Panc1 (cell line): ENCODE measurements around the gene MANF. TPM values are rescaled to one million over a fixed set of nuclear protein-coding genes. Genes with fewer than 3 reads are reported as not detected.
A peak's percentile ranks its signal among the peaks of the same experiment; 100 is the strongest.

ENCODE experiments used
- ATAC-seq: fragments of 200-7000 bp; cut with Tn5 transposase; 2 replicates; pipeline ENCODE4 v1.9.1; 2020; ENCODE audit warnings: mild to moderate bottlenecking, moderate library complexity
- Bru-seq: library from RNA; stranded (reverse); fragments of 400-500 nt; gene quantifications from one replicate; lab custom pipeline; 2021; lab: Mats Ljungman, UMichigan
- BruChase-seq, 2 experiments: library from RNA; stranded (reverse); fragments of 400-500 nt; gene quantifications; one replicate each; lab custom pipeline; 2021; lab: Mats Ljungman, UMichigan
- BruUV-seq: library from RNA; stranded (reverse); fragments of 400-500 nt; replicated peaks from 2 replicates; lab custom pipeline; 2021; lab: Mats Ljungman, UMichigan
- CTCF ChIA-PET: fragments of 300-600 bp; sonication (Branson Sonifier 250); formaldehyde crosslinking; loops from one replicate; lab custom pipeline; 2022; ENCODE audit warnings: antibody characterized with exemption; lab: Charles Lee
- POLR2A ChIA-PET: fragments of 300-600 bp; sonication (Branson Sonifier 250); formaldehyde crosslinking; loops from one replicate; lab custom pipeline; 2022; ENCODE audit warnings: antibody characterized with exemption; lab: Charles Lee
- DNase-seq: peaks from one replicate; pipeline ENCODE4 v3.0.0-alpha.2; 2010; ENCODE audit warnings: low read depth, low spot score
- H3K27ac ChIP-seq: 2 replicates; pipeline ENCODE4 v1.5.1; 2011; ENCODE audit warnings: mild to moderate bottlenecking, low read length, inconsistent platforms
- H3K27me3 ChIP-seq: fragments of 200-500 bp; sonication (Bioruptor generic); 2 replicates; pipeline ENCODE4 v1.6.0; 2014; ENCODE audit warnings: low read length, inconsistent platforms; ENCODE audit not compliant: control insufficient read depth, insufficient read depth
- H3K36me3 ChIP-seq: fragments of 200-500 bp; sonication (Bioruptor generic); 2 replicates; pipeline ENCODE4 v1.5.1; 2014; ENCODE audit warnings: inconsistent platforms, mild to moderate bottlenecking, low read length, moderate library complexity; ENCODE audit not compliant: control insufficient read depth, insufficient read depth
- H3K4me1 ChIP-seq: 2 replicates; pipeline ENCODE4 v1.5.1; 2011; ENCODE audit warnings: inconsistent platforms, mild to moderate bottlenecking, low read length, moderate library complexity; ENCODE audit not compliant: control insufficient read depth, insufficient read depth
- H3K4me3 ChIP-seq, 2 experiments: 2 replicates each; pipeline ENCODE4 v1.5.1; 2011 to 2012; ENCODE audit warnings: low read depth in 2 of 2, low read length in 2 of 2, mild to moderate bottlenecking in 2 of 2, inconsistent platforms in 1 of 2, moderate library complexity in 1 of 2
- H3K9me3 ChIP-seq: fragments of 200-500 bp; sonication (Bioruptor generic); 2 replicates; pipeline ENCODE4 v1.5.1; 2014; ENCODE audit warnings: low read depth, mild to moderate bottlenecking, inconsistent platforms, low read length, moderate library complexity; ENCODE audit not compliant: control insufficient read depth, insufficient read depth
- CTCF ChIP-seq: fragments of 450-650 bp; IDR thresholded peaks from 2 replicates; pipeline ENCODE4 v1.5.1; 2017; ENCODE audit warnings: mild to moderate bottlenecking
- POLR2AphosphoS5 ChIP-seq: IDR thresholded peaks from 2 replicates; pipeline ENCODE4 v1.6.1; 2012; ENCODE audit warnings: mild to moderate bottlenecking, low read depth, low read length, moderate library complexity
- REST ChIP-seq, 2 experiments: IDR thresholded peaks; 2 replicates each; pipeline ENCODE4 v1.6.1; 2011 to 2012; ENCODE audit warnings: low read depth in 2 of 2, control low read depth in 1 of 2, low read length in 1 of 2, mild to moderate bottlenecking in 1 of 2, moderate library complexity in 1 of 2; ENCODE audit not compliant: insufficient read depth in 1 of 2
- SIN3A ChIP-seq: IDR thresholded peaks from 2 replicates; pipeline ENCODE4 v1.6.1; 2012; ENCODE audit warnings: low read depth, mild to moderate bottlenecking, low read length, moderate library complexity, borderline replicate concordance; ENCODE audit not compliant: insufficient read depth
- TCF7L2 ChIP-seq: IDR thresholded peaks from 2 replicates; pipeline ENCODE4 v1.6.1; 2011; ENCODE audit warnings: mild to moderate bottlenecking, low read depth, low read length, inconsistent platforms
- in situ Hi-C: cut with HindIII; loops from 2 replicates; pipeline ENCODE4 v1.10.0; 2016; ENCODE audit warnings: low sequenced_read_pairs, low pct_unique_long_range_greater_than_20kb
- intact Hi-C: fragments of 100-400 bp; cut with micrococcal nuclease; formaldehyde crosslinking; loops from one replicate; pipeline ENCODE4 v1.10.0; 2022; ENCODE audit not compliant: unreplicated experiment
- long read RNA-seq: library from polyadenylated mRNA; unstranded; transcript quantifications from one replicate; pipeline ENCODE4 v2.0.0, GENCODE V29; 2021; ENCODE audit not compliant: unreplicated experiment
- polyA plus RNA-seq: library from polyadenylated mRNA; unstranded; fragments of >200 nt; gene quantifications from one replicate; pipeline ENCODE4 v1.2.1, GENCODE V29; 2012; ENCODE audit warnings: missing spikeins; ENCODE audit not compliant: insufficient read length
- total RNA-seq: library from RNA; stranded (reverse); gene quantifications from one replicate; pipeline ENCODE4 v1.2.1, GENCODE V29; 2021; ENCODE audit not compliant: unreplicated experiment

The MANF gene
- total RNA-seq (69.9 TPM), Bru-seq, nascent RNA (percentile 87 among the genes with signal in this experiment), BruChase-seq, experiment 1, labeled RNA remaining after a 2-hour chase (percentile 90 among the genes with signal in this experiment), BruChase-seq, experiment 2, labeled RNA remaining after a 6-hour chase (percentile 93 among the genes with signal in this experiment)
- polyA plus RNA-seq: 57.3 TPM
- long read RNA-seq, transcript MANF-204 (4 exons, 1,153 nt): major isoform, 8 of 20 reads
- long read RNA-seq, partial matches to known transcripts: 8 of 20 reads
- long read RNA-seq, other reads (novel, unspliced or antisense): 3 of 20 reads

GRCh38 chr3:51384726-51385473 lies at the start of gene MANF:
Gene MANF, plus strand, starts transcription at chr3:51385291. Its CDS starts 52 bp downstream, at chr3:51385343.
- H3K36me3 ChIP-seq: peaks cover 4% of the 10 kb centered on the region
- CTCF ChIA-PET: interaction anchor here (0.6 to 0.7 kb wide), 4 partner anchors 65 to 1756 kb away, joined by 3 to 4 read pairs (median 4); no protein-coding TSS in a partner anchor
- TF ChIP-seq POLR2AphosphoS5 (peak; percentile 59), CTCF (no peak), REST (IDR thresholded peaks at IDR 0.05; ENCODE audit: insufficient read depth in 1 of 2, low read depth in 2 of 2, low read length in 1 of 2) (0 out of 4 replicates have a peak, but pooled peaks of 1 of the 2 experiments have one; percentile 18), TCF7L2 (peak; percentile 55), SIN3A (peak; percentile 64; the same call in 1 of the 2 replicates)
- peaks cover 22% of the 10 kb centered on the region for H3K4me1 ChIP-seq
- intact Hi-C loops: no loop called here
- POLR2A ChIA-PET: interaction anchor here (0.6 to 0.7 kb wide), 2 partner anchors 55 to 145 kb away, joined by 4 to 5 read pairs; no protein-coding TSS in a partner anchor
- peak within 1 kb of the TSS; percentile 91 for H3K27ac ChIP-seq
- in situ Hi-C loops: no loop called here
- no peaks in the 10 kb centered on the region for H3K27me3 ChIP-seq
- DNase-seq (peak; percentile 73), ATAC-seq (peak; percentile 97)
- BruUV-seq: no TSS peak
- H3K4me3 ChIP-seq: peak within 1 kb of the TSS; percentile 87 to 89
- no peaks in the 10 kb centered on the region for H3K9me3 ChIP-seq

GRCh38 chr3:51336261-51336660 lies 48.8 kb upstream of the MANF start:
- TF ChIP-seq TCF7L2 (no peak), SIN3A (no peak), CTCF (no peak), POLR2AphosphoS5 (no peak), REST (IDR thresholded peaks at IDR 0.05; ENCODE audit: insufficient read depth in 1 of 2, low read depth in 2 of 2, low read length in 1 of 2) (no peak)
- Histone ChIP-seq H3K4me3 (no peak overlapping the region), H3K4me1 (0 out of 2 replicates have a peak, but pooled peaks cover 4% of the 10 kb centered on the region), H3K36me3 (no peaks in the 10 kb centered on the region), H3K27ac (no peak overlapping the region), H3K27me3 (no peaks in the 10 kb centered on the region), H3K9me3 (no peaks in the 10 kb centered on the region)
- no TSS peak for BruUV-seq
- DNase-seq (no peak), ATAC-seq (no peak)
- ChIA-PET CTCF (no interaction called here), POLR2A (no interaction called here)
- intact Hi-C loops: no loop called here
- in situ Hi-C loops: no loop called here
